CD1c-positive myeloid dendritic cell (primary cell): ENCODE results near the gene ZFP36L1.
A peak's percentile ranks its signal among the peaks of the same experiment; 100 is the strongest.
"Not testable (repeated sequence)": the region's sequence is repeated elsewhere in the genome, so short reads cannot be mapped to it uniquely, and the experiment has no call there.

ENCODE experiments used
- DNase-seq: peaks from one replicate; pipeline ENCODE4 v3.0.0-alpha.2; 2016; ENCODE audit errors: extremely low spot score

Gene ZFP36L1

GRCh38 chr14:68784226-68784910 is 8.5 kb downstream of the ZFP36L1 start:
- DNase-seq, result no peak

- no peak for DNase-seq
These were observed 9.2 kb downstream of the ZFP36L1 start for GRCh38 chr14:68783408-68784225.

- no peak for DNase-seq
These were observed 10.5 kb downstream of the ZFP36L1 start for GRCh38 chr14:68782091-68782981.

- no peak for DNase-seq
These were observed 11.5 kb downstream of the ZFP36L1 start for GRCh38 chr14:68781161-68782021.

- DNase-seq, result peak; percentile 73
These were observed 12.3 kb downstream of the ZFP36L1 start for GRCh38 chr14:68780358-68781160.

- DNase-seq, result peak; percentile 26
These were observed 13.0 kb downstream of the ZFP36L1 start for GRCh38 chr14:68779761-68780323.

GRCh38 chr14:68777644-68778043 is 15.2 kb downstream of the ZFP36L1 start:
- DNase-seq, result no peak

GRCh38 chr14:68775614-68776126 is 17.2 kb downstream of the ZFP36L1 start:
- DNase-seq, result peak; percentile 70

- DNase-seq, result no peak
These were observed 17.9 kb downstream of the ZFP36L1 start for GRCh38 chr14:68774771-68775613.

- no peak for DNase-seq
These were observed 20.0 kb downstream of the ZFP36L1 start for GRCh38 chr14:68772761-68773381.

- DNase-seq, result no peak
These were observed 21.2 kb downstream of the ZFP36L1 start for GRCh38 chr14:68771631-68772030.

GRCh38 chr14:68770553-68771286 is 22.1 kb downstream of the ZFP36L1 start:
- DNase-seq, result no peak

- no peak for DNase-seq
These were observed 22.8 kb downstream of the ZFP36L1 start for GRCh38 chr14:68770051-68770450.

GRCh38 chr14:68768316-68768715 is 24.6 kb downstream of the ZFP36L1 start:
- no peak for DNase-seq

- DNase-seq, result no peak
These were observed 25.6 kb downstream of the ZFP36L1 start for GRCh38 chr14:68767248-68767645.

- no peak for DNase-seq
These were observed 26.3 kb downstream of the ZFP36L1 start for GRCh38 chr14:68766299-68767247.

GRCh38 chr14:68763843-68764242 is 29.0 kb downstream of the ZFP36L1 start:
- not testable (repeated sequence) for DNase-seq
